Measurements from ENCODE around the gene DAP. TPM values are rescaled to one million over a fixed set of nuclear protein-coding genes. Genes with fewer than 3 reads are reported as not detected.

DAP gene
- total and polyA plus RNA-seq, 5 donors = 43.2 to 77.0 (median 55.8) TPM

DNA sequence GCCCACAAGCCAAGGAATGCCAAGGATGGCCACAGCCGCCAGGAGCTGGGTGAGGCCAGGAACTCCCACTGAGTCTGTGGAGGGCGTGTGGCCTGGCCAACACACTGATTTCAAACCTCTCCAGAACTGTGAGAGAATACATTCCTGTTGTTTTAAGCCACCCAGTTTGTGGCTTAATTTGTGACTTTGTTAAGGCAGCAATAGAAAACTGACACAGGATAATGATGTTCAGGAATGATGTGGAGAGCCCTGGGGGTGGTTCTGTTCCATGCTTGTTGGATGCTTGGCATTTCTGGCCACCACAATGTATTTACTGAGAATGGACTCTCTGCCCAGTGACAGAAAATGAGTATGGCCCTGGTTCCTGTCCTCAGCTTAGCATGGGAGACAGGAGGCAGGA lies 82.8 kb downstream of the DAP start:
- Histone ChIP-seq H3K27me3 (ENCODE audit: control insufficient read depth, insufficient read depth) (no peaks in the 10 kb centered on the region), H3K4me1 (ENCODE audit: control insufficient read depth, insufficient read depth, low read length) (no peaks in the 10 kb centered on the region), H3K27ac (ENCODE audit: low read length) (no peak overlapping the region), H3K9me3 (ENCODE audit: control insufficient read depth, low read length) (no peaks in the 10 kb centered on the region), H3K4me3 (ENCODE audit: low read length) (no peak overlapping the region)
- intact Hi-C loops (cut with DNase I) = no loop called here
- DNase-seq (no peak), ATAC-seq (no peak)
- 95% methylated on average over 2 of the region's 2 CpGs for WGBS

DNA sequence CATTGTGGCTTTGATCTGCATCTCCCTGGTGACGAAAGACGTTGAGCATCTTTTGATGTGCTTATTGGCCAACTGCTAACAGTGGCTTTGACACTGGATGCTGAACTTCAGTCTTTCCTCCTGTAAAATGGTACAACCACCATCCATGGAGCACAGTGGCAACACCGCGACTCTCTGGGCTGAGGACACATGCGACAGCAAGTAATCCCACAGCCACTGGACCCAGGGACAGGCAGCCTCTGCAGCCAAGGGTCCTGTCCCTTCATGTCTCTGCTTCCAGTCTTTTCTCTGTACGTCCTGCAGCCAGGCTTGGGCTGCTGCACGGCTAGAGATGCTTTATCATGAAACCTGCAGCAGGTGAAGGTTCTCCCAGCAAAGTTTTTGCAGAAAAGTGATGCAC lies 83.5 kb downstream of the DAP start:
- H3K27me3 ChIP-seq (ENCODE audit: control insufficient read depth, insufficient read depth) = no peaks in the 10 kb centered on the region
- H3K4me1 ChIP-seq (ENCODE audit: control insufficient read depth, insufficient read depth, low read length) = no peaks in the 10 kb centered on the region
- intact Hi-C loops (cut with DNase I) = no loop called here
- no peak overlapping the region for H3K4me3 ChIP-seq (ENCODE audit: low read length)
- DNase-seq (no peak), ATAC-seq (no peak)
- no peak overlapping the region for H3K27ac ChIP-seq (ENCODE audit: low read length)
- 95% methylated on average over 7 of the region's 7 CpGs for WGBS
- no peaks in the 10 kb centered on the region for H3K9me3 ChIP-seq (ENCODE audit: control insufficient read depth, low read length)

- no peaks in the 10 kb centered on the region for H3K9me3 ChIP-seq (ENCODE audit: control insufficient read depth, low read length)
- intact Hi-C loops (cut with DNase I) = no loop called here
- 96% methylated on average over 1 of the region's 1 CpG for WGBS
- H3K27ac ChIP-seq (ENCODE audit: low read length) = no peak overlapping the region
- no peak for ATAC-seq
- no peaks in the 10 kb centered on the region for H3K4me1 ChIP-seq (ENCODE audit: control insufficient read depth, insufficient read depth, low read length)
- no peaks in the 10 kb centered on the region for H3K27me3 ChIP-seq (ENCODE audit: control insufficient read depth, insufficient read depth)
- no peak overlapping the region for H3K4me3 ChIP-seq (ENCODE audit: low read length)
- DNase-seq = no peak
Observed at GRCh38 chr5:10676946-10677345, 84.1 kb downstream of the DAP start.

- Histone ChIP-seq H3K4me3 (ENCODE audit: low read length) (no peak overlapping the region), H3K27me3 (ENCODE audit: control insufficient read depth, insufficient read depth) (no peaks in the 10 kb centered on the region), H3K9me3 (ENCODE audit: control insufficient read depth, low read length) (no peaks in the 10 kb centered on the region), H3K27ac (ENCODE audit: low read length) (no peak overlapping the region), H3K4me1 (ENCODE audit: control insufficient read depth, insufficient read depth, low read length) (no peaks in the 10 kb centered on the region)
- 63% methylated on average over 4 of the region's 4 CpGs for WGBS
- no peak for DNase-seq
- intact Hi-C loops (cut with DNase I) = no loop called here
- peak in 1 of 2 donors; percentile 15 for ATAC-seq
Observed at GRCh38 chr5:10676224-10676623, 84.8 kb downstream of the DAP start.

DNA sequence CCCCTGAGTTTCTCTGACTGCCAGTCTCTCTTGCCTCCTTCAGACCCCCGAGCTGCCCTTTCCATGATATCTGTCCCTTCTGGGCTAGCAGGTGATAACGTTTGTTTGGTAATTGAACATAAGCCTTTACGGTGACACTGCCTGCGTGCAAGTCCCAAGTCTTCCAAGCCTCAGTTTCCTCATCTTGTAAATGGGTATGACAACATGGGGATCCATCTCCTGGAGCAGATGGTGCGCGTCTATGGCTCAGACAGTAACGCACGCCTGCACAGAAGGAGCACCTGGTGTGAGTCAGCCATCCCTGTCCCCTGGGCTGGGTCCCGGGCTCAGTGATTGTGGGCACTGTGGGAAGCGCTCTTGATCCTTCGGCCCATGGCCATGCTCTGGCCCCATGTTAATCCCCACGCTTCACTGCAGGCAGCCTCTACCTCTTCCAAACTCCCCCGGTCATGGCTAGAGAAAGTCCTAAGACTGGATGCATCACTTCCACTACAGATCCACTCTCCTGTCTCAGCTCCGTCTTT lies 85.8 kb downstream of the DAP start:
- no peak for ATAC-seq
- Histone ChIP-seq H3K9me3 (ENCODE audit: control insufficient read depth, low read length) (no peaks in the 10 kb centered on the region), H3K27me3 (ENCODE audit: control insufficient read depth, insufficient read depth) (no peaks in the 10 kb centered on the region), H3K27ac (ENCODE audit: low read length) (no peak overlapping the region), H3K4me3 (ENCODE audit: low read length) (no peak overlapping the region), H3K4me1 (ENCODE audit: control insufficient read depth, insufficient read depth, low read length) (no peaks in the 10 kb centered on the region)
- DNase-seq = no peak
- WGBS = 84% methylated on average over 14 of the region's 14 CpGs
- intact Hi-C loops (cut with DNase I) = no loop called here

DNA sequence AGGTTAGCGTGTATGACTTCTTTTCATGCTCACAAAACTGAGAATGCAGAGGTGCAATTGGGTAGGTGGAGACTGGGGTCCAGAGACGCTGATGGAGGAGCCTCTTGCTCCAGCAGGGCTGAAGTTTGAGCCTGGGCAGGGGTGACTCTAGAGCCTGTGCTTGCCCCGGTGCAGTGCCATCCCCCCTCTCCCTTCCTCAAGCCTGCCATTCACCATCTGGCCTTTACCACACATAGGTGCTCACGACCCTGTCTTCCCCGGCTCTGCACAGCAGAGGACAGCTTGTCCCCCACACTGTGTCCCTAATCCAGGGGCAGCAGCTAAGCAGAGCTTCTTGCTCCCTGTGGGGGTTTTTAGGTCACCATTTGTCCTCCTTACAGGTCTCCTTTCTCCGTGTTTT lies 86.5 kb downstream of the DAP start:
- ATAC-seq (no peak), DNase-seq (no peak)
- Histone ChIP-seq H3K27ac (ENCODE audit: low read length) (no peak overlapping the region), H3K27me3 (ENCODE audit: control insufficient read depth, insufficient read depth) (no peaks in the 10 kb centered on the region), H3K4me3 (ENCODE audit: low read length) (no peak overlapping the region), H3K9me3 (ENCODE audit: control insufficient read depth, low read length) (no peaks in the 10 kb centered on the region), H3K4me1 (ENCODE audit: control insufficient read depth, insufficient read depth, low read length) (no peaks in the 10 kb centered on the region)
- intact Hi-C loops (cut with DNase I) = no loop called here
- 58% methylated on average over 6 of the region's 6 CpGs for WGBS

GRCh38 chr5:10674096-10674495 lies 86.9 kb downstream of the DAP start:
- DNase-seq (no peak), ATAC-seq (peak in 1 of 2 donors; percentile 9)
- H3K27me3 ChIP-seq (ENCODE audit: control insufficient read depth, insufficient read depth) = no peaks in the 10 kb centered on the region
- 83% methylated on average over 11 of the region's 11 CpGs for WGBS
- H3K27ac ChIP-seq (ENCODE audit: low read length) = no peak overlapping the region
- H3K4me1 ChIP-seq (ENCODE audit: control insufficient read depth, insufficient read depth, low read length) = no peaks in the 10 kb centered on the region
- intact Hi-C loops (cut with DNase I) = no loop called here
- H3K4me3 ChIP-seq (ENCODE audit: low read length) = no peak overlapping the region
- H3K9me3 ChIP-seq (ENCODE audit: control insufficient read depth, low read length) = no peaks in the 10 kb centered on the region

DNA sequence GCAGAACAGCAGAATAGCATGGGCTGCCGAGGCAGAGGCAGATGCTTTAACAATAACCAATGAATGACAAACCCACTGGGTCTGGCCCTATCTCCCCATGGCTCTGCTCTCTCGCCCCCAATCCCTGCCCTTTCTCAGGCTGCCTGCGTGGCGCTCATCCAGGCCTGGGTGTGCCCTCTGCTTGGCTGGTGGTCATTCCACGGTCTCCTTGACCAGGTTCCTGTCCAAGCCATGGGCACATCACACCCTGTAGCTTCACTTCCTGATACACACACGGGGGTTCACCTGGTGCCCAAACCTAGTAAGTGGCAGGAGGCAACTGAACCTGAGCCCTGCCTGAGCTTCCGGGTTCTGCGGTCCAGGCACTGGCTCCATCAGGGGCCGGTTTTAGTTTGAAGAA lies 87.6 kb downstream of the DAP start:
- Histone ChIP-seq H3K4me1 (ENCODE audit: control insufficient read depth, insufficient read depth, low read length) (no peaks in the 10 kb centered on the region), H3K27ac (ENCODE audit: low read length) (no peak overlapping the region), H3K27me3 (ENCODE audit: control insufficient read depth, insufficient read depth) (no peaks in the 10 kb centered on the region), H3K4me3 (ENCODE audit: low read length) (no peak overlapping the region), H3K9me3 (ENCODE audit: control insufficient read depth, low read length) (no peaks in the 10 kb centered on the region)
- intact Hi-C loops (cut with DNase I) = no loop called here
- 75% methylated on average over 9 of the region's 9 CpGs for WGBS
- ATAC-seq (no peak), DNase-seq (no peak)

GRCh38 chr5:10673017-10673389 lies 88.0 kb downstream of the DAP start:
- no peak overlapping the region for H3K4me3 ChIP-seq (ENCODE audit: low read length)
- no peaks in the 10 kb centered on the region for H3K27me3 ChIP-seq (ENCODE audit: control insufficient read depth, insufficient read depth)
- no peak for ATAC-seq
- H3K27ac ChIP-seq (ENCODE audit: low read length) = no peak overlapping the region
- H3K4me1 ChIP-seq (ENCODE audit: control insufficient read depth, insufficient read depth, low read length) = no peaks in the 10 kb centered on the region
- 80% methylated on average over 8 of the region's 8 CpGs for WGBS
- no peaks in the 10 kb centered on the region for H3K9me3 ChIP-seq (ENCODE audit: control insufficient read depth, low read length)
- no peak for DNase-seq
- intact Hi-C loops (cut with DNase I) = no loop called here

- ATAC-seq (no peak), DNase-seq (no peak)
- intact Hi-C loops (cut with DNase I) = no loop called here
- no peaks in the 10 kb centered on the region for H3K4me1 ChIP-seq (ENCODE audit: control insufficient read depth, insufficient read depth, low read length)
- H3K9me3 ChIP-seq (ENCODE audit: control insufficient read depth, low read length) = no peaks in the 10 kb centered on the region
- H3K4me3 ChIP-seq (ENCODE audit: low read length) = no peak overlapping the region
- 85% methylated on average over 7 of the region's 7 CpGs for WGBS
- H3K27me3 ChIP-seq (ENCODE audit: control insufficient read depth, insufficient read depth) = no peaks in the 10 kb centered on the region
- no peak overlapping the region for H3K27ac ChIP-seq (ENCODE audit: low read length)
Observed at GRCh38 chr5:10672146-10673016, 88.7 kb downstream of the DAP start.

GRCh38 chr5:10671041-10672008 lies 89.7 kb downstream of the DAP start:
- WGBS = 51% methylated on average over 14 of the region's 14 CpGs
- Histone ChIP-seq H3K27ac (ENCODE audit: low read length) (no peak overlapping the region), H3K4me3 (ENCODE audit: low read length) (no peak overlapping the region), H3K4me1 (ENCODE audit: control insufficient read depth, insufficient read depth, low read length) (no peaks in the 10 kb centered on the region), H3K27me3 (ENCODE audit: control insufficient read depth, insufficient read depth) (no peaks in the 10 kb centered on the region), H3K9me3 (ENCODE audit: control insufficient read depth, low read length) (no peaks in the 10 kb centered on the region)
- intact Hi-C loops (cut with DNase I) = no loop called here
- ATAC-seq (no peak), DNase-seq (no peak)
